Endothelial cell of umbilical vein (primary cell): ENCODE results near the gene TTC24. TPM values are rescaled to one million over a fixed set of nuclear protein-coding genes. Genes with fewer than 3 reads are reported as not detected.
"Not testable (repeated sequence)": the region's sequence is repeated elsewhere in the genome, so short reads cannot be mapped to it uniquely, and the experiment has no call there.

Experiments used
- BruUV-seq: library from RNA; stranded (reverse); fragments of 400-500 nt; replicated peaks from 2 replicates; lab custom pipeline; 2021; lab: Mats Ljungman, UMichigan
- CTCF ChIA-PET: fragments of 300-600, 350-600 bp; sonication (Branson Sonifier 250); formaldehyde crosslinking; loops from one replicate; lab custom pipeline; 2021; ENCODE audit warnings: antibody characterized with exemption, inconsistent platforms; lab: Charles Lee
- POLR2A ChIA-PET: fragments of 300-600, 350-600 bp; sonication (Branson Sonifier 250); formaldehyde crosslinking; loops from one replicate; lab custom pipeline; 2021; ENCODE audit warnings: antibody characterized with exemption, inconsistent platforms; lab: Charles Lee
- DNase-seq: peaks from one replicate; pipeline ENCODE4 v3.0.0-alpha.2; 2011; ENCODE audit warnings: low read depth, low spot score
- FAIRE-seq: peaks from 2 replicates; lab custom pipeline; 2011; peaks lifted over from hg19 to GRCh38; lab: Jason Lieb, UNC
- H2AFZ ChIP-seq: 2 replicates; pipeline ENCODE4 v1.6.0; 2012; ENCODE audit warnings: low read depth, low read length, control low read depth, inconsistent platforms
- H3K27ac ChIP-seq: 2 replicates; pipeline ENCODE4 v1.5.1; 2011; ENCODE audit warnings: low read depth, mild to moderate bottlenecking, control low read depth, low read length, moderate library complexity; ENCODE audit not compliant: insufficient read depth
- H3K27me3 ChIP-seq, 2 experiments: 2 replicates each; pipeline versions ENCODE4 v1.6.0 to v1.6.1; 2011; ENCODE audit warnings: low read length in 2 of 2, mixed read lengths in 1 of 2; ENCODE audit not compliant: control insufficient read depth in 2 of 2, insufficient read depth in 2 of 2
- H3K36me3 ChIP-seq, 2 experiments: 2 replicates in 1 of 2; 3 replicates in 1 of 2; pipeline ENCODE4 v1.5.1; 2011; ENCODE audit warnings: low read length in 2 of 2, mild to moderate bottlenecking in 1 of 2, moderate library complexity in 1 of 2; ENCODE audit not compliant: control insufficient read depth in 2 of 2, insufficient read depth in 2 of 2; ENCODE audit errors: extremely low read depth in 1 of 2
- H3K4me1 ChIP-seq: 3 replicates; pipeline ENCODE4 v1.5.1; 2011; ENCODE audit warnings: mild to moderate bottlenecking, low read length; ENCODE audit not compliant: control insufficient read depth, insufficient read depth; ENCODE audit errors: extremely low read depth
- H3K4me2 ChIP-seq: 2 replicates; pipeline ENCODE4 v1.6.1; 2011; ENCODE audit warnings: low read length, control low read depth, mixed read lengths; ENCODE audit not compliant: insufficient read depth
- H3K4me3 ChIP-seq, 3 experiments: fragments of 200-600 bp in 1 of 3; sonication (generic), shearing (Covaris generic) in 1 of 3; replicated peaks in 1 of 3; 2 replicates each; pipeline ENCODE4 v1.5.1; 2011 to 2016; ENCODE audit warnings: control low read depth in 3 of 3, low read length in 3 of 3, mild to moderate bottlenecking in 2 of 3, inconsistent platforms in 1 of 3, low read depth in 1 of 3, moderate library complexity in 1 of 3; ENCODE audit not compliant: insufficient read depth in 1 of 3
- H3K79me2 ChIP-seq: 2 replicates; pipeline ENCODE4 v1.6.0; 2012; ENCODE audit warnings: low read length, inconsistent platforms; ENCODE audit not compliant: control insufficient read depth, insufficient read depth
- H3K9ac ChIP-seq: replicated peaks from 2 replicates; pipeline ENCODE3; 2011; ENCODE audit warnings: low read length, control low read depth; ENCODE audit not compliant: insufficient read depth; ENCODE audit errors: extremely low read depth
- H3K9me1 ChIP-seq: replicated peaks from 3 replicates; pipeline ENCODE4 v1.6.0; 2011; ENCODE audit warnings: mild to moderate bottlenecking, low read length; ENCODE audit not compliant: control insufficient read depth, insufficient read depth; ENCODE audit errors: extremely low read depth
- H3K9me3 ChIP-seq: replicated peaks from 2 replicates; pipeline ENCODE4 v1.5.1; 2012; ENCODE audit warnings: low read length, inconsistent platforms; ENCODE audit not compliant: control insufficient read depth, insufficient read depth
- H4K20me1 ChIP-seq: replicated peaks from 2 replicates; pipeline ENCODE3; 2011; ENCODE audit warnings: mild to moderate bottlenecking, low read length; ENCODE audit not compliant: control insufficient read depth, insufficient read depth; ENCODE audit errors: extremely low read depth
- EZH2 ChIP-seq: IDR thresholded peaks from 2 replicates; pipeline ENCODE4 v1.6.1; 2012; ENCODE audit warnings: borderline replicate concordance, low read depth, mild to moderate bottlenecking, moderate library complexity, low read length, inconsistent platforms; ENCODE audit not compliant: severe bottlenecking
- FOS ChIP-seq: IDR thresholded peaks from 2 replicates; pipeline ENCODE4 v1.6.1; 2011; ENCODE audit warnings: mild to moderate bottlenecking, low read length, moderate library complexity, borderline replicate concordance; ENCODE audit not compliant: insufficient read depth
- GATA2 ChIP-seq: IDR thresholded peaks from 2 replicates; pipeline ENCODE4 v1.7.0; 2011; ENCODE audit warnings: low read depth, mild to moderate bottlenecking, moderate library complexity, mixed read lengths, low read length; ENCODE audit not compliant: insufficient read length, insufficient read depth
- JUN ChIP-seq: IDR thresholded peaks from 2 replicates; pipeline ENCODE4 v1.6.1; 2011; ENCODE audit warnings: borderline replicate concordance, low read depth; ENCODE audit not compliant: insufficient read length, insufficient read depth
- MYC ChIP-seq: IDR thresholded peaks from one replicate; pipeline ENCODE4 v1.6.1; 2011; ENCODE audit warnings: mild to moderate bottlenecking, low read depth, low read length
- POLR2A ChIP-seq: IDR thresholded peaks from 2 replicates; pipeline ENCODE4 v1.6.1; 2012; ENCODE audit warnings: low read depth, mild to moderate bottlenecking, control low read depth, low read length
- POLR2AphosphoS5 ChIP-seq: IDR thresholded peaks from 2 replicates; pipeline ENCODE4 v1.6.1; 2012; ENCODE audit warnings: low read depth, mild to moderate bottlenecking, control low read depth, low read length, moderate library complexity; ENCODE audit not compliant: insufficient read depth
- dilution Hi-C: fragments of 300-500 bp; cut with MboI; formaldehyde crosslinking; loops from one replicate; pipeline ENCODE4 v1.15.0; 2019; ENCODE audit warnings: low sequenced_read_pairs; ENCODE audit not compliant: extremely low pct_ligation_motif_present
- intact Hi-C: fragments of 100-400 bp; cut with micrococcal nuclease; formaldehyde crosslinking; loops from one replicate; pipeline ENCODE4 v1.10.0; 2022
- polyA plus RNA-seq, 4 experiments: library from polyadenylated mRNA; depleted of rRNA in 3 of 4; stranded (reverse) in 3 of 4; unstranded in 1 of 4; fragments of >200 nt; gene quantifications; 2 replicates each; pipeline versions ENCODE4 v1.2.1 to v1.2.3, GENCODE V29; 2011 to 2012; ENCODE audit warnings: missing spikeins in 1 of 4
- total RNA-seq: library from RNA; stranded (reverse); gene quantifications from 2 replicates; pipeline ENCODE4 v1.2.3, GENCODE V29; 2021
- TF ChIP-seq, protein P1 (sequence below): IDR thresholded peaks from 2 replicates; pipeline ENCODE4 v1.6.1; 2011; ENCODE audit not compliant: insufficient read depth, insufficient read length
- TF ChIP-seq, protein P2 (sequence below), 2 donors: IDR thresholded peaks; 1 replicate in 1 of 2; 2 replicates in 1 of 2; pipeline ENCODE4 v1.5.1; 2011; ENCODE audit warnings: low read length in 2 of 2, mild to moderate bottlenecking in 2 of 2, moderate library complexity in 2 of 2, control low read depth in 1 of 2, inconsistent platforms in 1 of 2, low read depth in 1 of 2; ENCODE audit not compliant: insufficient read depth in 1 of 2; ENCODE audit errors: extremely low read depth in 1 of 2

Gene TTC24
- total and polyA plus RNA-seq, 2 donors (not counting 3 experiments of a cell fraction or from before 2014, with no cell fraction given), result not detected

GRCh38 chr1:156631152-156631551 is 51.6 kb downstream of the TTC24 start:
- dilution Hi-C loops, result not testable (repeated sequence)

GRCh38 chr1:156632355-156632754 is 52.8 kb downstream of the TTC24 start:
- H3K79me2 ChIP-seq, result no peaks in the 10 kb centered on the region
- BruUV-seq, result no TSS peak
- no peak overlapping the region for H3K27ac ChIP-seq
- no peak overlapping the region for H2AFZ ChIP-seq
- POLR2A ChIA-PET, result no interaction called here
- TF ChIP-seq JUN, result no peak
- no peak for TF ChIP-seq FOS
- TF ChIP-seq GATA2, result no peak
- TF ChIP-seq EZH2, result no peak
- no peak for TF ChIP-seq MYC
- TF ChIP-seq, protein P1, sequence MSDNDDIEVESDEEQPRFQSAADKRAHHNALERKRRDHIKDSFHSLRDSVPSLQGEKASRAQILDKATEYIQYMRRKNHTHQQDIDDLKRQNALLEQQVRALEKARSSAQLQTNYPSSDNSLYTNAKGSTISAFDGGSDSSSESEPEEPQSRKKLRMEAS, result no peak
- TF ChIP-seq POLR2AphosphoS5, result no peak
- TF ChIP-seq, protein P2, sequence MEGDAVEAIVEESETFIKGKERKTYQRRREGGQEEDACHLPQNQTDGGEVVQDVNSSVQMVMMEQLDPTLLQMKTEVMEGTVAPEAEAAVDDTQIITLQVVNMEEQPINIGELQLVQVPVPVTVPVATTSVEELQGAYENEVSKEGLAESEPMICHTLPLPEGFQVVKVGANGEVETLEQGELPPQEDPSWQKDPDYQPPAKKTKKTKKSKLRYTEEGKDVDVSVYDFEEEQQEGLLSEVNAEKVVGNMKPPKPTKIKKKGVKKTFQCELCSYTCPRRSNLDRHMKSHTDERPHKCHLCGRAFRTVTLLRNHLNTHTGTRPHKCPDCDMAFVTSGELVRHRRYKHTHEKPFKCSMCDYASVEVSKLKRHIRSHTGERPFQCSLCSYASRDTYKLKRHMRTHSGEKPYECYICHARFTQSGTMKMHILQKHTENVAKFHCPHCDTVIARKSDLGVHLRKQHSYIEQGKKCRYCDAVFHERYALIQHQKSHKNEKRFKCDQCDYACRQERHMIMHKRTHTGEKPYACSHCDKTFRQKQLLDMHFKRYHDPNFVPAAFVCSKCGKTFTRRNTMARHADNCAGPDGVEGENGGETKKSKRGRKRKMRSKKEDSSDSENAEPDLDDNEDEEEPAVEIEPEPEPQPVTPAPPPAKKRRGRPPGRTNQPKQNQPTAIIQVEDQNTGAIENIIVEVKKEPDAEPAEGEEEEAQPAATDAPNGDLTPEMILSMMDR (IDR thresholded peaks at IDR 0.05; ENCODE audit: extremely low read depth in 1 of 2, insufficient read depth in 1 of 2, low read depth in 1 of 2, low read length in 2 of 2), result no peak
- TF ChIP-seq POLR2A, result no peak
- peaks cover 21 to 26% of the 10 kb centered on the region in 2 experiments for H3K27me3 ChIP-seq
- no peaks in the 10 kb centered on the region for H3K9me3 ChIP-seq
- no peaks in the 10 kb centered on the region for H3K4me1 ChIP-seq
- H3K9me1 ChIP-seq, result no peaks in the 10 kb centered on the region
- FAIRE-seq, result no peak
- H3K4me2 ChIP-seq, result no peak overlapping the region
- no peak overlapping the region for H3K9ac ChIP-seq
- intact Hi-C loops, result no loop called here
- dilution Hi-C loops, result no loop called here
- H3K36me3 ChIP-seq, result no peaks in the 10 kb centered on the region
- DNase-seq, result no peak
- H4K20me1 ChIP-seq, result no peaks in the 10 kb centered on the region
- CTCF ChIA-PET, result interaction anchor here (13.8 kb wide), 1 partner anchor 26 kb away, joined by 237 read pairs; no protein-coding TSS in a partner anchor
- H3K4me3 ChIP-seq, result no peak overlapping the region

More at GRCh38 chr1:156631152-156631551, 51.6 kb downstream of the TTC24 start:
- H3K9me3 ChIP-seq, H3K4me1 ChIP-seq, DNase-seq, H3K27ac ChIP-seq, FAIRE-seq, POLR2A ChIA-PET, H3K79me2 ChIP-seq, H3K4me3 ChIP-seq, H3K9ac ChIP-seq, H2AFZ ChIP-seq, H3K9me1 ChIP-seq, BruUV-seq, H3K36me3 ChIP-seq, H3K4me2 ChIP-seq, H4K20me1 ChIP-seq, intact Hi-C loops: not testable (repeated sequence)
- CTCF ChIA-PET, result interaction anchor here (0.6 to 13.8 kb wide), 6 partner anchors 12 to 259 kb away, joined by 3 to 237 read pairs (median 3); no protein-coding TSS in a partner anchor
- H3K27me3 ChIP-seq, result peaks cover 19 to 26% of the 10 kb centered on the region in 2 experiments
